D341Med (cell line): ENCODE measurements around the gene MTRR.

Source experiments
- DNase-seq: peaks from one replicate; pipeline ENCODE4 v3.0.0; 2012; ENCODE audit warnings: low spot score

MTRR gene

DNA sequence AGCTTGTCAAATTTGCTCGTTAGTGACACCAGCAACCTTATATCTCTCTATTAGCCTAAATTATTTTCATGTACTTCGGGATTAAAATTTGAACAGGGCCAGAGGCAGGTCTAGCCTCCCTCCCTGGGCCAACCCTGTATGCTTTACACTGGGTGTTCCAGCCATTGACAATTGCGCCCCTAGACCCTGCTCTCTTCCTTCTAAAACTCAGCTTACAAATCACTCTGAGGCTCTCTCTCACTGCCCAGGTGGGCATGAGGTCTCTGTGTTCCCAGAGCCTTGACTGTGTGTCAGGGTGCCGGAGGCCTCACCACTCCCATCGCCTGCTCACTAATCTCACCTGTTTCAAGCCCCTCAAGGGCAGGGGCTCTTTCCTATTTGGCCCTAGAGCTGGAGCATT lies 11.6 kb upstream of the MTRR start:
- DNase-seq: no peak

DNA sequence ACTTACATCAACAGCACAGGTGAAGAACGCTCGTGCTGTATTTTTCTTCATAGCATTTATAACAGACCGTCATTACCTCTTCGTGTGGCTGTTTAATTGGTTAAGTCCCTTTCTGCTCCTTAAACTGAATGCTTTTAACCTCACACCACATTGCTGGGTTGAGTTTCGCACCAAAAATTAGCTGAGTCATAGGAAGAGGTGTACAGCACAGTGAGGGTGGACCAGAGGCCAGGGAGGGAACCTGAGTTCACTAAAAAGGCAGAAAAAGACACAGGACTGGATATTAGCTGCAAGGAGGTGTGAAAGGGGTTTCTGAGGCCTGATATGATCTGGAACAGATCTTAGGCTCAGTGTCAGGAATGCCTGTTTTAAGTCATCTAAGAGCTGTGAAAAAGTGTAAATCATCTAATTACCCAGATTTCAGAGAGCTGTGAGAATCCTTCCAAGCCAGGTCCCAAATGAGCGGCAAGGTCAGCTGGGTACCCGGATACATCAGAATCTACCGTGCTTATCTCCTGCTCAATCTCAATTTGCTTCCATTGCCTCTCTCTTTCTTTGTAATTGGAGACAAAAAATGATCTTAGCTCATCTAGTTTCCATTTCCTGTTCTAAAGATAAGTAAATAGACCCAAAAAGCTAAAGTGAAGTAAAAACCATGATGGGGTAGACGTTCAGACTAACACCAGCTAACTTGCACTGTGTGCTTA lies 10.9 kb upstream of the MTRR start:
- DNase-seq: no peak

DNA sequence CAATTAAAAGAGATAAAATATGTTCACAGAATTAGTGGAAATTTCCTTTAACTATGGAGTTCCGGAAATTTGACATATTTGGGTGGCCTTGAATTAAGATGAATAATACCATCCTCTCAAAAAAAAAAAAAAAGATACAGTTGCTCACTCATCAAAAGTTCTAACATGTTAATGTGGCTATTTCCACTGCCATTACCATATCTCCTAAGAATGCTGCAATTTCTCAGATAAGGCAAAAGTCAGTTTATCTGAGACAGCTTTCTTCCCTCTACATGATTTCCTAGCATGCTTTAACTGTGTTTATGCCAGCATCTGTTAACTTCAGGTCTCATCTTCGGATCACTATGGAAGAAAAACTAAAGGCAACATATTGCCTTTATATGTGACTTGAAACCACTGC lies 2.8 kb upstream of the MTRR start:
- DNase-seq: no peak

DNA sequence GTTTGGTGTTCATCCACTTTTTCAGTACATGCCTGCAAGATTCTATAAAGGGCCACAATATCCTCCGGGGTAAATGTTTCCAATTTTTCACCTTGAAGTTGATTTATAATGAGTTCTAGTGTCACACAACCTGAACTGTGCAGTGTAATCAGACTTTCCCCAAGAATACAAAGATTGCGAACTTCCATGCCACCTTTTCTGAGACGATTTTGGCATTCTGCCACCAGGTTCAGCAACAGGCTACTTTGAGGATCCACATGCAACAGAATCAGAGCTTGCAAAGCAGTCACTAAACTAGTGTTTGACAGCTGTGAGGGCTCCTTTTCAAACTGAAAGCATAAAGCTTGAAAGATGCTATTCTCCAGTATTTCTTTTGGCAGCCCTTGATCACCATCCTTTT lies 1.7 kb upstream of the MTRR start:
- DNase-seq: no peak

DNA sequence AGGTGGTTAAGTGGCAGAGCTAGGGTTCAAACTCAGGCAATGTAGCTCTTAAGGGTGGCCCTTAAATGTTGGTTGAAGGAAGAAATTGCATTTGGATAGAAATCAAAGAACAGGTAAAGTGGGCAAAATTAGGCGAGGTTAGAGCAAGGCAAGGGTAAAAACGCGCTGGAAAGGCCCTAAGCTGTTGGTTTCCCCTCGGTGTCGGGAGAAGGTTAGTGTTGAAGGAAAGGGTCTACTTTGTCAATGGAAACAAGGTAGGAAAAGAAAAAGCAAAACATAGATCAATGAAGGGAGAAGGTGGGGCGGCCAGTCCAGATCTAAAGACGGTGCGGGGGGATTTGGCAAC lies 548 bp upstream of the MTRR start:
- no peak for DNase-seq

DNA sequence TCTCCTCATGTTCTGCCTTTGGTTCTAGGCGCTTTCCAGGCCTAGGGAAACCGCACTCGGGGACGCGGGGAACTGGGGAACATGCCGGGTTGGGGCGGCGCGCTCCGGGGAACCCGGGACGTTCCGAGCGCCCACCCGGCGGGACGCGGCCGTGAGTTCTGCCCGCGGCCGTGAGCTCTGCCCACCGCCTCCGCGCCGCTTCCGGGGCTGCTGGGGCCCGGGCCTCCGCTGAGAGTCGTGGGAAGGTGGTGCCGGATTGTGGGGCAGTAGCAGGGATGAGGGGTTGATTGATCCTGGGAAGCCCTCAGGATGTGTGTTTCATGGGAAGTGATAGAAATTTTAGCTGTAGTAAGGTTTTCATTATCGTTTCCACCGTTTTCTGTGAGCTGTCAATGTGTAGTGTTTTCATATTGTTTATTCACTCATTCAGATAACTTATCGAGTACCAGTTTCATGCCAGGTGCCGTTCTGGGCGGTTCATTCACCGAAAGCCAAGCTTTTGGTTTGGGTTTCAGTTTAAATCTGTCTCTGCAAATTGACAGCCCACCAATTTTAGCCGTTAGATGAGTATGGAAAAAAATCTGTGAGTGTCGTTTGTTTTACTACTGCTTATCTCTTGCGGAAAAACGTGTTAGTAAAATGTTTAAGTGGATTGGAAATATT lies 657 bp downstream of the MTRR start:
- DNase-seq: peak; percentile 54

DNA sequence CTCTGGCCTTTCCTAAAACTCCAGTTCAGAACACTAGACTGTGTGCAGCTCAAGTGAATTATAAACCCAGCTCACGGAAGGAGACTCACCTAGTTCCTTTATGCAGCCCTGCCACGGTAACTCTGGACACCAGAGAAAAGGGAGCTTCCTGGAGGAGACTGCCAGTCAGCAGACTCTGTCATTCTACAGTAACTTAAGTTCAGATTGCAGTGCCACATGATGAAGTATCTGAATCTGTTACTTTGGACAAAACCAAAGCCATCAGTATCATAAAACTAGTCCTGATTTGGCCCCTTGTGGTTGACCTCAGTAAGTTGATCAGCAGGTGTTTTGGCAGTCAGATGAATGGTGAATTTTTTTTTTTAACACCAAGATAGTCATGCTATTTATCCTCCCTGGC lies 2.7 kb downstream of the MTRR start:
- DNase-seq: no peak

DNA sequence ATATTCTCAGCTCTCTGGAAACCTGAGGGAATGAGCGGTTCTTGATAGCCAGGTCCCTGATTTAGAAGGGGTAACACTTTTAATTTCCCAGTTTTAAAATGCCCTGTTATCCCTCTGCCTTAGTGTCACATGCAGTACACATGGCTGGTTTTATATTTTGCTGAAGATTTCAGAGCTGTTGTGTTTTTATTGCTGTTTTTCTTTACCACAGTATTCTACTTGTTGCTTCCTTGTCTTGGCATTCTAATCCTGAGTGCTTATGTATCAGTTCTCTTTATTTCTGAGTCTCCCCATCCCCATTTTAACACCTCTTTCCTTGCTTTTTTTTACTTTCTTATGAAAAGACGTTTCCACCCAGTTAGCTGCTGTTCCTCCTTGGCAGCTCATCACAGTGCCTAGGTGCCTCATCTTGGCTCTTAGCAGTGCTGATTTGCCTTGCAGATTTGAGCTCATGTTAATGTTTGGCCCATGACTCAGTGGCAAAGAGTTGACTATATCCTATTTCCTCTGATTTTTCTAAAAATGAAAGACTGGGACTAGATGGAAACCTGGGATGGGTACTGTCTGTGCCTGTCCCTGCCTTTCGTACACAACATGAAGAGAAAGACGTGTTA lies 3.7 kb downstream of the MTRR start:
- DNase-seq: no peak

DNA sequence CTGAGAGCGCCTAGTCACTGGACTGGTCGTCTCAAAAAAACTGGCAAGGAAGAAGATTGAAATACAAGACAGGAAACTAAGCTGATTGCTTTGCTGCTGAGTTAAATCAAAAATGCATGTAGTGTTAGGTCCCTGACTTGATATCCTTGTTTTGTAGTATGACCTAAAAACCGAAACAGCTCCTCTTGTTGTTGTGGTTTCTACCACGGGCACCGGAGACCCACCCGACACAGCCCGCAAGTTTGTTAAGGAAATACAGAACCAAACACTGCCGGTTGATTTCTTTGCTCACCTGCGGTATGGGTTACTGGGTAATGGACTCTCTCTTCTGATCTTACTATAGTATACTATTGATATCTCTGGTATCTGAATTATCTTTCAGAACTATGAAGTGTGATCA lies 4.3 kb downstream of the MTRR start:
- DNase-seq: no peak

DNA sequence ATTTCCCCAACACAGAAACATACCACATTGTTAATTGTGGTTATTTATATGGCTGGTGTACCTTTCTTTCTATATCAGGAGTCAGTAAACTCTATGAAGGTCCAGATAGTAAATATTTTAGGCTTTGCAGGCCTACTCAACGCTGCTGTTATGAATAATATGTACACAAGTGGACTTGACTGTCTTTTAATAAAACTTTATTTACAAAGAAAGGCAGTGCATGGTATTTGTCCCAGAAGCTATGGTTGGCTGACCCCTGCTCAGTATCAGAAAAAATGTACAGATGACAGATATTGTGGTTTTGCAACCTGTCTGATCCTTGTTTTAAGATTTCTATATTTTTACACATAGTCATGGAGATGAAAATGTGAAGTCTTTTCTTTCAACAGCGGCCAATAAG lies 5.7 kb downstream of the MTRR start:
- no peak for DNase-seq

DNA sequence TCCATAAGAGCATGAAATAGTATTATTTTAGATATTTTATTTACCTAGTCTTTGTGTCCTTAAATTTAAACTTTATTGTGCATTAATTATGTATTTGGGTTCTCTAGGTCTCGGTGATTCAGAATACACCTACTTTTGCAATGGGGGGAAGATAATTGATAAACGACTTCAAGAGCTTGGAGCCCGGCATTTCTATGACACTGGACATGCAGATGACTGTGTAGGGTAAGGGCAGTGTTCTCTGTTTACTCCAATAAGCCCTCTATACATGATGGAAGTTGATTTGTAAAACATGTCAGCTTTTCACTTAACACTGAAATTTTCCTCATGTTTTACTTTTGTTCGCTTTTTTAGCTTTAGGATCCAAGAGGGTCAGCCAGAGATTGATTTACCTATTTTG lies 6.2 kb downstream of the MTRR start:
- no peak for DNase-seq

DNA sequence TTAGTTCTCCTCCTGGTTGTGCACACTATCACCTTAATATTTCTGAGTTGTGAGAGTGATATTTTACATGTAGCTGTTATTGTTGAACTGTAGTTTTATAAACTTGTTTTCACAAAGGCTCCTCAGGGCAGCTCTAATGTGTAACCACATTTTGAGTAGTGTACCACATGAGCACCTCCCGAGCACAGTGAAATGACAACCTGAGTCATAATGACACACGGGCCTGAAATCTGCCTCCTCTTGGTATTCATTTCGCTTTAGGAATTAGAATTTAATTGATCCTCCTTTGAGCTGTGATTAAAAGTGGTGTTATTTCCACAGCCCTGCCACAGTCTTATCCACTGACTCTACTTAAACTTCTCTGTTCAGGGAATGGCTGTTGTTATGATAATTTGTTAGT lies 7.9 kb downstream of the MTRR start:
- DNase-seq: no peak

DNA sequence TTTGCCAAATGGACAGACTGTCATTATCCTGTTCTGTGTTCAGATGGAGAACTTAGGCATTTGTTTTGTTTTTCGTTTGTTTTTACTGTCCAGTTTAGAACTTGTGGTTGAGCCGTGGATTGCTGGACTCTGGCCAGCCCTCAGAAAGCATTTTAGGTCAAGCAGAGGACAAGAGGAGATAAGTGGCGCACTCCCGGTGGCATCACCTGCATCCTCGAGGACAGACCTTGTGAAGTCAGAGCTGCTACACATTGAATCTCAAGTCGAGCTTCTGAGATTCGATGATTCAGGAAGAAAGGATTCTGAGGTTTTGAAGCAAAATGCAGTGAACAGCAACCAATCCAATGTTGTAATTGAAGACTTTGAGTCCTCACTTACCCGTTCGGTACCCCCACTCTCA lies 8.9 kb downstream of the MTRR start:
- no peak for DNase-seq

DNA sequence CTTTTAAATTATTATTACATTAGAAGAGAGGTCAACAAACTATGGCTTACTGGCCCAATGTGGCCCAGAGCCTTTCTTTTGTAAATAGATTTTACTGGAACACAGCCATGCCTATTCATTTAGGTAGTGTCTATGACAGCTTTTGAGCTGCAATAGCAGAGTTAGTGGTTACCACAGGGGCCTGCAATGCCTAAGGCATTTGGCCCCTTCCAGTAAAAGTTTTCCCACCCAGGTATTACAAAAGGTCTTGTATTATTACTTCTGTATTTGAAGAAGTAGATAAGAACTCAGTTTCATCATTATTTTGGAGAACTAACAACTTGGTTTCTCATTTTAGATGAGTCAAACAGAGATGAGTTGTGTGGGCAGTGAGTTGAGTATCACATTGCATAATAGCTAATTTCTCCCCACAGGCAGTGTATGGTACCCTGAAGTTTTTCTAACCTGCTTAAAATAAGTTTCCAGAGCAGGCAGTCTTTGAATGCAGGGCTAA lies 9.5 kb downstream of the MTRR start:
- DNase-seq: no peak

DNA sequence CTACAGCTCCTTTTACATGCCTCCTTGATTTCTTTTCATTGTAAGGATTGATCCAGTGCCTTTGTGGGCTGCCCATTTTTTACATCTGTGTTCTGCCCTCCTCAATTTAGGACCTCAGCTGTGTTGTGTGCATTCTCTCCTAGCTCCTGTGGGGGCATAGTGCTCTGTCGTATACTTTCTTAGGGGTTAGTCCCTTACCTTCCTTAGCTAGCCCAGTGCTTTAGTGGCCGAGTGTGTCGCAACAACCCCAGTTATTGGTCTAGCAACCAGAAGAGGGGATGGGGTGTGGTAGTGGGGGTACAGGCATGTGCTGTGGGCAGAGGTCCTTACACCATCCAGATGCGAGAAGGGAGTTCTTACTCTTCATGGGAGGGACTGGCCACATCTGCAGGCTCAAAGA lies 12.1 kb downstream of the MTRR start:
- no peak for DNase-seq

DNA sequence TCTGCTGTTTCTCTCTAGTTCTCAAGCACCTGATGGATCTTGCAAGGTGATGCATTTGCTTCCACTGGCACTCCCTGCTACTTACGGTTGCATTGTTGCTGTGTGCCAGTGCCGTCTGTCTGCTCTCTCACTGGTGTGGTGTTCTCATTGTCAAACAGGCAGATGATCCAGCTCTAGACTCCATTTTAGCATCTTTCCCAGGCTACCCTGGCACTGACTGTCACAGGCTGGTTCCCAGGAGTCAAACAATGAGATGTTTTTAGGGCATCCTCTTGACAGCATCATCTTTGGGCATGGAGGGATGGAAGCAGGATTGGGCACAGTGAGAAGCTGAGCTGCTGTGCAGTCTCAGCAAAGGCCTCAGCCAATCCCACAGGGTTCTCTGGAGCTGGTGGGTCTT lies 12.9 kb downstream of the MTRR start:
- DNase-seq: no peak

DNA sequence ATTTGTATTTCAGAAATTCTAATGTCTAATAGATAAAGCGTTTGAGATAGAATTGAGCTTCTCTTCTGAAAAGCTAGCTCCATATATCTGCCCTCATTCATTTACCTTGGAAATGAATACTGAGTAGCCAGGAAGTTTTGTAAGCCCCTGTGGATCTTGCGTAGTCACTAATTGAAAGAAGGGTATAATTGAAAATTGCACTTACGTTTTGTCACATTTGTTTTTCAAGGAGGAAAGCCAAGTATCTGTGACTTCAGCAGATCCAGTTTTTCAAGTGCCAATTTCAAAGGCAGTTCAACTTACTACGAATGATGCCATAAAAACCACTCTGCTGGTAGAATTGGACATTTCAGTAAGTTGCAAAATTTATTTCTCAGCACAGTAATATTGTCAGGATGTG lies 14.0 kb downstream of the MTRR start:
- DNase-seq: no peak

DNA sequence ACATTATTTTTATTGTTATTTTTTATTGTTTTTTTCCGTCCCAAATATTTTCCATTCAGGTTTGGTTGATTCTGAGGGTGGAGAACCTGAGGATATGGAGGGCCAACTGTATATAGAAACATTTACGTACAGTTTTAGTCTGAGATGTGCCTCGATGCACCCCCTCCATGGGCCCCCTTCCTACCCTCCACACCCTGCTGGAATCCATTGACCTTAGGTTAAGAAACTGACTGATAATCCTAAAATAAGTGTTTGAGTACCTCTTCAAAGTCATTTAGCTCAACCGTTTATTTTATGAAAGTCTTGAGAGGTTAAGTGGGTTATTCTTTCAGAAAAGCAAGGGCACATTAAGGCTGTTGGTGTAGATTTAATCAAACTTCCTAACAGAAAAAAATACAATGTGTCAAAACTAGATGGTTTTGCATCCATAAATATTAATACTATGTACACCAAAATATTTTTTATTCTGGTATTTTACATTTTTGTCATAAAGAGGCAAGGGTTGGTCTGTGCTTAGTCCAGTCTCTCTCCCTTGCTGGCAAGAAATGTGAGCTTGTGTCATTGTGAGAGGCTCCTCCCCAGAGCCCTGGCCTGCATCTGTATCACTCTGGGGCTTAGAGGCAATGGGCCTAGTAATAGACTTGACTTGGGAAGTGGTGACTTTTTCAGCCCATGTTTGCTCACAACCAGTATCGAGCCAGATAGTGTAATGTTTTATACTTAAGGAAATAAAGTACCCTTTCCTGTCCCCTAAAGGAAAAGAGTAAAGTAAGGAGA lies 15.7 kb downstream of the MTRR start:
- no peak for DNase-seq

DNA sequence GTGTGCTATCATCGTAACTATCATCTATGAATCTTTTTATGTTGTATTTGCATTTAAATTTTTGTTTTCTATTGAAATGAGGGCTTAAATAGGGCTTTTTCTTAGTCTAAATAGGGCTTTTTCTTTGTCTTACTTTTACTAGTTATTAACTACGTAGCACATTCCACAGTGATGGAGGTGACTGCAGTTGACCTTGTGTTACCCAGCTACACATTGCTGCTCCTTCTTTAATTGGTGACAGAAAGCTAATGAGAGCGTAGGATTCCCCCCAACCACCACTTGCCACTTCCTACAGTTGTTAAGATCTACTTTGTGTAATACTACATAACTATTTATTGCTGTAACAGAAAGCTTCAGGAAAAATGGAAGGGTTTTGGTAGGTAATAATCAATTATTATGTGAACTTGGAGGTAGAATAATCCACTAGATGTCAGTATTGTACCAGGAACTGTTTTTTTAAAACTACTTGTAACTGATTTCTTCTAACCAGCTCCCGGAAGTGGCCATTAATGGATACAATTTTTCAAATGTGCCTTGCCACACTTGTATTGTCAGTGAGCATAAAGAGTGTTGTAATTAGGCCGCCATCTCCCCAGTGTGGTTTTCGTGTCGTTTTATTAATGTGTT lies 18.0 kb downstream of the MTRR start:
- DNase-seq: no peak

DNA sequence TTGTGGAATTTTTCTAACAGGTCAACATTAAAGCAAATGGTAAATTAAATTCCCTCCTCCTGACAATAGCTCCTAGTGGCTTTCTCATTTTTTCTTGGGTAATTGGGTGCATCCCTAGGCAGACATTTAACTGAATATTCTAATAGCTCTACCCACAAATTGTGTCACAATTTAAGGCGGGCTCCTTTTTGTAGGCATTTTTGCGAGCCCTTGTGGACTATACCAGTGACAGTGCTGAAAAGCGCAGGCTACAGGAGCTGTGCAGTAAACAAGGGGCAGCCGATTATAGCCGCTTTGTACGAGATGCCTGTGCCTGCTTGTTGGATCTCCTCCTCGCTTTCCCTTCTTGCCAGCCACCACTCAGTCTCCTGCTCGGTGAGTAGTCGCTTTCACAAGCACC lies 20.0 kb downstream of the MTRR start:
- no peak for DNase-seq

DNA sequence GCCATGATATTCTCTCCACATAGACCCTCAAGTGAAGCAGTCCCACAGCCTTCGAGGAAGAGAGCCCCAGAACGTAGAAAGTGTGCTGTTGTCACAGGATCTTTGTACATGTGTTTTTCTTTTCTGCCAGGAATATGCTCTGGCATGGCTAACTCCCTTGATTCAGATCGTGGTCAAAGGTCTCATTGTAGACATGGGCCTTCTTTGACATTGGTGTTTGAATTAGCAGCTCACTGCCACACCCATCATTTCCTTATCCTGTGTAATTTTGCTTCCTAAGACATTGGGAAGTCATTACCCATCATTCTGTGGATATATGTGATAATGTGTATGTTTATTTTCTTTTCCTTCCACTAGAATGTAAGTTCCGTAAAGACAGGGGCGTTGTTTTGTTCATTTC lies 25.5 kb downstream of the MTRR start:
- DNase-seq: no peak

DNA sequence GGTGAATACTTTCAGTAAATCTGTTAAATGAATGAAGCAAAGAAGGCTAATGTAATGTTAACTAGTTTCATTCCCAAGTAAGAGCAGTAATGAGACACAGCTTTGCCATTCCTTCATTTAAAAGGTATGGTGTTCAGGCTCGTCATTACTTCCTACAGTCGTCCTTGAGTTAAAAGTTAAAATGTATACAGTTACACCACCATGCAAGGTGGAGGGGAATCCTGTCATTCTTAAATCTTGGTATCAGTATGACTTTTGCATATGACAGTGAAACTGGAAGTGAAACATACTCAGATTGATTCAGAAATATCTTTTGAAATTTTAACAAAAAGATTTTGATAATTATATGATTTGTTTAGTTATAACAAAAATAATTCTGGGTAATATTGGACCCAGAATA lies 25.9 kb downstream of the MTRR start:
- DNase-seq: no peak
